ENCODE measurements around the gene MS4A15. TPM values are rescaled to one million over a fixed set of nuclear protein-coding genes. Genes with fewer than 3 reads are reported as not detected.

The MS4A15 gene
- polyA plus RNA-seq, 2 of the 4 experiments (the other 2 are of a cell fraction): not detected

DNA sequence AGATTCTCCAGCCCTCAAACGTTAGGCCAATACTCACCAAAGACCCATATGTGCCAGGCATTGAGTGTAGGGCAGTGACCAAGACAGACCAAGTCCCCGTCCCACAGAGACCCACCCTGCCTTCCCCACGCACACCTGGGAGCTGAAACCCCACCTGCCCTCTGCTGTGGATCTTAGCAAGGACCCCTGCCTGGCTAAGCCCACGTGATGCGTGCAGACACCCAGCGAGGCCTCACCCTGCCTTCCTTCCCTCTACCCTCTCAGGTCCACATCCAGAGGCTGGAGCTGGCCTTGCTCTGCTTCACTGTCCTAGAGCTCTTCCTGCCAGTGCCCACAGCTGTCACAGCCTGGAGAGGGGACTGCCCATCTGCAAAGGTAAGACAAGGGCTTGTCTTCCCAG is 38.6 kb downstream of the MS4A15 start:
- H3K9me3 ChIP-seq: peaks cover 5% of the 10 kb centered on the region; the same call in 2 of the 3 replicates
- DNase-seq (ENCODE audit: low read depth in 1 of 2, low spot score in 1 of 2): no peak
- ChIA-PET POLR2A (no interaction called here), CTCF (interaction anchor here (2.2 kb wide), 1 partner anchor 20 kb away, joined by 7 read pairs; no protein-coding TSS in a partner anchor)
- no peak overlapping the region for H3K4me3 ChIP-seq
- 25% methylated on average over 6 of the region's 6 CpGs for WGBS (ENCODE audit: missing lambda C conversion rate)
- no peak overlapping the region for H3K4me2 ChIP-seq
- ATAC-seq: no peak
- H3K4me1 ChIP-seq: no peaks in the 10 kb centered on the region
- no peak for FAIRE-seq
- H3K27ac ChIP-seq: no peak overlapping the region
- TF ChIP-seq, protein P1, sequence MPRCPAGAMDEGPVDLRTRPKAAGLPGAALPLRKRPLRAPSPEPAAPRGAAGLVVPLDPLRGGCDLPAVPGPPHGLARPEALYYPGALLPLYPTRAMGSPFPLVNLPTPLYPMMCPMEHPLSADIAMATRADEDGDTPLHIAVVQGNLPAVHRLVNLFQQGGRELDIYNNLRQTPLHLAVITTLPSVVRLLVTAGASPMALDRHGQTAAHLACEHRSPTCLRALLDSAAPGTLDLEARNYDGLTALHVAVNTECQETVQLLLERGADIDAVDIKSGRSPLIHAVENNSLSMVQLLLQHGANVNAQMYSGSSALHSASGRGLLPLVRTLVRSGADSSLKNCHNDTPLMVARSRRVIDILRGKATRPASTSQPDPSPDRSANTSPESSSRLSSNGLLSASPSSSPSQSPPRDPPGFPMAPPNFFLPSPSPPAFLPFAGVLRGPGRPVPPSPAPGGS (IDR thresholded peaks at IDR 0.05): no peak
- TF ChIP-seq POLR2AphosphoS2 (conservative IDR thresholded peaks at IDR 0.05; ENCODE audit: low read length): no peak

DNA sequence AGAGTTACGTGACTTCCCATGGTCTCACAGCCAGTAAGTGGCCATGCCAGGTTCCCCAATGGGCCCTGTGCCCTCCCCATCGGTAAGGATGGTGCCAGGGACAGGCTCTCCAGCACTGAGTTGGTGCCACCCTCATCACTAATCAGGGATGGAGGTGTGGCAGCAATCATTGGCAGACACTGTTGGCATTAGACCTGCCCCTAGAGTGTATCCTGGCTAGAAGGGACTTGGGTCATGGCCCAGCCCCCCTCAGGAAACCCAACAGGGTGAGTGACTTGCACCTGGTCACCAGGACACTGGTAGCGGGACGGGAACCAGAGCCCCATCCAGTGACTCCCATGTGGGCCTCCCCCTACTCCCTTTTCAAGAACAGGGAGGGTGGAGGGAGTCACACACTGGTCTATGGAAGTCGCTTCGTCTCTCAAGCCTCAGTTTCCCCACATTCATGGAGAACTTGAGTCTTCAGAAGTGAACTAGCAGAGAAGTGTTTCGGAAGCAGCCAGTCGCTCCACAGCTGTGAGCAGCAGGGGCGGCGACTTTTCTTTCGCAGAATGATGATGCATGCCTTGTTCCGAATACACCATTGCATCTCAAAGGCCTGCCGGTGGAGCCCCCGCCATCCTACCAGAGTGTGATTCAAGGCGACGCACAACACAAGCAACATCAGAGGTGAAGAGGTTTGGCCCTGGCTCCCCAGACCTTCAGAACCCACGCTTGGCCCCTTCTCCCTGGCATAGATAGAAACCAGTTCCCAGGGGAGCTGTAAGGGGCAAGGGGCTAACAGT is 41.4 kb downstream of the MS4A15 start:
- WGBS (ENCODE audit: missing lambda C conversion rate): 51% methylated on average over 16 of the region's 17 CpGs
- no peak for DNase-seq (ENCODE audit: low read depth in 1 of 2, low spot score in 1 of 2)
- POLR2A ChIA-PET: no interaction called here
- no peak overlapping the region for H3K4me3 ChIP-seq
- H3K4me1 ChIP-seq: no peaks in the 10 kb centered on the region
- H3K4me2 ChIP-seq: no peak overlapping the region
- no peaks in the 10 kb centered on the region for H3K9me3 ChIP-seq
- FAIRE-seq: no peak
- TF ChIP-seq HOXB5 (CRISPR knock-in tag; IDR thresholded peaks at IDR 0.05): no peak
- no peak for TF ChIP-seq ZNF302 (CRISPR knock-in tag; IDR thresholded peaks at IDR 0.05)
- TF ChIP-seq GATA3 (IDR thresholded peaks at IDR 0.05; ENCODE audit: borderline replicate concordance): no peak
- no peak for TF ChIP-seq POLR2AphosphoS2 (conservative IDR thresholded peaks at IDR 0.05; ENCODE audit: low read length)
- TF ChIP-seq, protein P2, sequence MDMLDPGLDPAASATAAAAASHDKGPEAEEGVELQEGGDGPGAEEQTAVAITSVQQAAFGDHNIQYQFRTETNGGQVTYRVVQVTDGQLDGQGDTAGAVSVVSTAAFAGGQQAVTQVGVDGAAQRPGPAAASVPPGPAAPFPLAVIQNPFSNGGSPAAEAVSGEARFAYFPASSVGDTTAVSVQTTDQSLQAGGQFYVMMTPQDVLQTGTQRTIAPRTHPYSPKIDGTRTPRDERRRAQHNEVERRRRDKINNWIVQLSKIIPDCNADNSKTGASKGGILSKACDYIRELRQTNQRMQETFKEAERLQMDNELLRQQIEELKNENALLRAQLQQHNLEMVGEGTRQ (IDR thresholded peaks at IDR 0.05): no peak
- TF ChIP-seq, protein P3, sequence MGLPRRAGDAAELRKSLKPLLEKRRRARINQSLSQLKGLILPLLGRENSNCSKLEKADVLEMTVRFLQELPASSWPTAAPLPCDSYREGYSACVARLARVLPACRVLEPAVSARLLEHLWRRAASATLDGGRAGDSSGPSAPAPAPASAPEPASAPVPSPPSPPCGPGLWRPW (IDR thresholded peaks at IDR 0.05): no peak
- TF ChIP-seq HOXB13 (CRISPR knock-in tag; IDR thresholded peaks at IDR 0.05; ENCODE audit: low read depth): no peak
- TF ChIP-seq FOXS1 (CRISPR knock-in tag; IDR thresholded peaks at IDR 0.05): no peak
- no peak for TF ChIP-seq ESRRA (IDR thresholded peaks at IDR 0.05; ENCODE audit: borderline replicate concordance, low read length)
- no peak for TF ChIP-seq NFE2L2 (conservative IDR thresholded peaks at IDR 0.05; ENCODE audit: low read length)
- ATAC-seq: no peak
- H3K27ac ChIP-seq: no peak overlapping the region
- CTCF ChIA-PET: interaction anchor here (1.2 to 2.2 kb wide), 3 partner anchors 21 to 32 kb away, joined by 4 to 7 read pairs (median 6); no protein-coding TSS in a partner anchor

DNA sequence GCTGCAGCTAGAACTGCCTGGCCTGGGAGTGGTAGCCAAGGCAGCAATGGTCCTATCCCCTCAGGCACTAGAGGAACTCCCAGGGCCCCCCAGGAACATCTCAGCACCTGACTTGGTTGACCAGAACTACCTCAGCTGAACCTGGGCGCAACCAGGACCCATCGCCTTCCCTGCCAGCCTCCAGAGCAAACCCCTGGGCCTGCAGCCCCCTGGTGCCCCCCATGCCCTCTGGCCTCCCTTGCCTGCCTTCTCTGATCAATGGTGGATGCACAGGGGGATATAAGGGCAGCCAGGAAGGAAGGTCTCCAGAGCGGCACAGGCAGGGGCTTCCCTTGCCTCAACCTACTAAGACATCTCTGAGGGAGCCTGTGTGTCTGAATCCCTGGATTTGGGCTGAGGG is 42.0 kb downstream of the MS4A15 start:
- Histone ChIP-seq H3K4me2 (no peak overlapping the region), H3K4me1 (no peaks in the 10 kb centered on the region), H3K9me3 (no peaks in the 10 kb centered on the region), H3K27ac (no peak overlapping the region), H3K4me3 (no peak overlapping the region)
- no peak for DNase-seq (ENCODE audit: low read depth in 1 of 2, low spot score in 1 of 2)
- CTCF ChIA-PET: interaction anchor here (1.2 to 1.5 kb wide), 3 partner anchors 22 to 91 kb away, joined by 3 to 7 read pairs (median 4); no protein-coding TSS in a partner anchor
- FAIRE-seq: no peak
- TF ChIP-seq SMC3 (IDR thresholded peaks at IDR 0.05): no peak
- TF ChIP-seq, protein P1 (IDR thresholded peaks at IDR 0.05): no peak
- TF ChIP-seq CEBPB (IDR thresholded peaks at IDR 0.05): no peak
- no peak for TF ChIP-seq JUNB (IDR thresholded peaks at IDR 0.05)
- no peak for TF ChIP-seq CBX8 (IDR thresholded peaks at IDR 0.05)
- no peak for TF ChIP-seq CHD4 (IDR thresholded peaks at IDR 0.05; ENCODE audit: borderline replicate concordance)
- no peak for TF ChIP-seq EP300 (IDR thresholded peaks at IDR 0.05)
- TF ChIP-seq, protein P4, sequence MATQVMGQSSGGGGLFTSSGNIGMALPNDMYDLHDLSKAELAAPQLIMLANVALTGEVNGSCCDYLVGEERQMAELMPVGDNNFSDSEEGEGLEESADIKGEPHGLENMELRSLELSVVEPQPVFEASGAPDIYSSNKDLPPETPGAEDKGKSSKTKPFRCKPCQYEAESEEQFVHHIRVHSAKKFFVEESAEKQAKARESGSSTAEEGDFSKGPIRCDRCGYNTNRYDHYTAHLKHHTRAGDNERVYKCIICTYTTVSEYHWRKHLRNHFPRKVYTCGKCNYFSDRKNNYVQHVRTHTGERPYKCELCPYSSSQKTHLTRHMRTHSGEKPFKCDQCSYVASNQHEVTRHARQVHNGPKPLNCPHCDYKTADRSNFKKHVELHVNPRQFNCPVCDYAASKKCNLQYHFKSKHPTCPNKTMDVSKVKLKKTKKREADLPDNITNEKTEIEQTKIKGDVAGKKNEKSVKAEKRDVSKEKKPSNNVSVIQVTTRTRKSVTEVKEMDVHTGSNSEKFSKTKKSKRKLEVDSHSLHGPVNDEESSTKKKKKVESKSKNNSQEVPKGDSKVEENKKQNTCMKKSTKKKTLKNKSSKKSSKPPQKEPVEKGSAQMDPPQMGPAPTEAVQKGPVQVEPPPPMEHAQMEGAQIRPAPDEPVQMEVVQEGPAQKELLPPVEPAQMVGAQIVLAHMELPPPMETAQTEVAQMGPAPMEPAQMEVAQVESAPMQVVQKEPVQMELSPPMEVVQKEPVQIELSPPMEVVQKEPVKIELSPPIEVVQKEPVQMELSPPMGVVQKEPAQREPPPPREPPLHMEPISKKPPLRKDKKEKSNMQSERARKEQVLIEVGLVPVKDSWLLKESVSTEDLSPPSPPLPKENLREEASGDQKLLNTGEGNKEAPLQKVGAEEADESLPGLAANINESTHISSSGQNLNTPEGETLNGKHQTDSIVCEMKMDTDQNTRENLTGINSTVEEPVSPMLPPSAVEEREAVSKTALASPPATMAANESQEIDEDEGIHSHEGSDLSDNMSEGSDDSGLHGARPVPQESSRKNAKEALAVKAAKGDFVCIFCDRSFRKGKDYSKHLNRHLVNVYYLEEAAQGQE (IDR thresholded peaks at IDR 0.05): no peak
- TF ChIP-seq, protein P2 (IDR thresholded peaks at IDR 0.05): no peak
- no peak for TF ChIP-seq EHF (CRISPR knock-in tag; IDR thresholded peaks at IDR 0.05)
- TF ChIP-seq MYC (IDR thresholded peaks at IDR 0.05; ENCODE audit: borderline replicate concordance, low read length): no peak
- no peak for TF ChIP-seq TP53 (CRISPR knock-in tag; IDR thresholded peaks at IDR 0.05)
- no peak for TF ChIP-seq HDAC2 (IDR thresholded peaks at IDR 0.05)
- no peak for TF ChIP-seq POLR2A (IDR thresholded peaks at IDR 0.05; ENCODE audit: low read length)
- no CpG with 5 or more reads among the region's 3 CpGs for WGBS (ENCODE audit: missing lambda C conversion rate)
- ATAC-seq: no peak
- POLR2A ChIA-PET: no interaction called here

Measured in A549 (cell line).